Caco-2 (cell line): ENCODE data around the gene ARHGEF16. TPM values are rescaled to one million over a fixed set of nuclear protein-coding genes. Genes with fewer than 3 reads are reported as not detected.

Source experiments
- BruUV-seq: library from RNA; stranded (reverse); fragments of 400-500 nt; replicated peaks from 2 replicates; lab custom pipeline; 2021; lab: Mats Ljungman, UMichigan
- CTCF ChIA-PET: fragments of 300-600 bp; sonication (Branson Sonifier 250); formaldehyde crosslinking; loops from one replicate; lab custom pipeline; 2022; ENCODE audit warnings: antibody characterized with exemption; lab: Charles Lee
- POLR2A ChIA-PET: fragments of 300-600 bp; sonication (Branson Sonifier 250); formaldehyde crosslinking; loops from one replicate; lab custom pipeline; 2022; ENCODE audit warnings: antibody characterized with exemption; lab: Charles Lee
- DNase-seq, 2 experiments: peaks; one replicate each; pipeline versions ENCODE4 v3.0.0 to v3.0.0-alpha.2; 2020 to 2022
- H3K27me3 ChIP-seq: replicated peaks from 2 replicates; pipeline ENCODE4 v1.6.0; 2011; ENCODE audit warnings: low read length; ENCODE audit not compliant: control insufficient read depth, insufficient read depth
- H3K36me3 ChIP-seq: 2 replicates; pipeline ENCODE4 v1.5.1; 2011; ENCODE audit warnings: low read length; ENCODE audit not compliant: control insufficient read depth, insufficient read depth
- H3K4me1 ChIP-seq: fragments of 250-450 bp; sonication (Bioruptor Pico); 2 replicates; pipeline ENCODE4 v1.5.1; 2020; ENCODE audit warnings: mild to moderate bottlenecking
- H3K4me3 ChIP-seq: 2 replicates; pipeline ENCODE4 v1.5.1; 2011; ENCODE audit warnings: low read depth, mild to moderate bottlenecking, control low read depth, low read length
- H3K9me3 ChIP-seq: fragments of 250-450 bp; sonication (Bioruptor Pico); 2 replicates; pipeline ENCODE4 v1.5.1; 2020; ENCODE audit warnings: mild to moderate bottlenecking, moderate library complexity
- H3K27ac Mint-ChIP-seq: one replicate; pipeline ENCODE4 v1.8.0; 2022; ENCODE audit warnings: mixed read lengths; ENCODE audit not compliant: unreplicated experiment
- H3K27me3 Mint-ChIP-seq: one replicate; pipeline ENCODE4 v1.8.0; 2022; ENCODE audit warnings: mixed read lengths; ENCODE audit not compliant: insufficient read depth, unreplicated experiment
- H3K36me3 Mint-ChIP-seq: one replicate; pipeline ENCODE4 v1.8.0; 2022; ENCODE audit warnings: mild to moderate bottlenecking, mixed read lengths; ENCODE audit not compliant: insufficient read depth, unreplicated experiment
- H3K4me1 Mint-ChIP-seq: one replicate; pipeline ENCODE4 v1.8.0; 2022; ENCODE audit warnings: low read depth, mixed read lengths; ENCODE audit not compliant: unreplicated experiment
- H3K4me3 Mint-ChIP-seq: one replicate; pipeline ENCODE4 v1.8.0; 2022; ENCODE audit warnings: mild to moderate bottlenecking, moderate library complexity, mixed read lengths; ENCODE audit not compliant: unreplicated experiment
- H3K9me3 Mint-ChIP-seq: one replicate; pipeline ENCODE4 v1.8.0; 2022; ENCODE audit warnings: mixed read lengths; ENCODE audit not compliant: unreplicated experiment
- CTCF ChIP-seq, 2 experiments: fragments of 200-600 bp in 1 of 2; IDR thresholded peaks; 1 replicate in 1 of 2; 2 replicates in 1 of 2; pipeline versions ENCODE4 v1.5.1 to v1.8.0; 2011 to 2022; ENCODE audit warnings: antibody characterized with exemption in 1 of 2, control low read depth in 1 of 2, inconsistent platforms in 1 of 2, low read depth in 1 of 2, low read length in 1 of 2, mild to moderate bottlenecking in 1 of 2, moderate library complexity in 1 of 2; ENCODE audit not compliant: insufficient read depth in 1 of 2, severe bottlenecking in 1 of 2, unreplicated experiment in 1 of 2
- intact Hi-C: fragments of 100-400 bp; cut with micrococcal nuclease; formaldehyde crosslinking; loops from one replicate; pipeline ENCODE4 v1.10.0; 2022; ENCODE audit not compliant: unreplicated experiment
- total RNA-seq: library from RNA; stranded (reverse); gene quantifications from 2 replicates; pipeline ENCODE4 v1.2.3, GENCODE V29; 2022

The ARHGEF16 gene
- total RNA-seq, 1 experiment from 2014 or later = 40.6 TPM

- Histone ChIP-seq H3K9me3 (no peaks in the 10 kb centered on the region), H3K27me3 (no peaks in the 10 kb centered on the region), H3K4me1 (no peaks in the 10 kb centered on the region), H3K36me3 (no peaks in the 10 kb centered on the region), H3K4me3 (no peak overlapping the region)
- intact Hi-C loops = no loop called here
- ChIA-PET POLR2A (no interaction called here), CTCF (no interaction called here)
- no peak for TF ChIP-seq CTCF (IDR thresholded peaks at IDR 0.05; ENCODE audit: insufficient read depth in 1 of 2, low read depth in 1 of 2, low read length in 1 of 2, severe bottlenecking in 1 of 2, unreplicated experiment in 1 of 2)
- Mint-ChIP-seq H3K4me1 (no peaks in the 10 kb centered on the region), H3K4me3 (no peak overlapping the region), H3K27ac (no peak overlapping the region), H3K36me3 (no peaks in the 10 kb centered on the region), H3K9me3 (no peaks in the 10 kb centered on the region), H3K27me3 (no peaks in the 10 kb centered on the region)
- DNase-seq = no peak
- BruUV-seq = no TSS peak
These were observed 43.9 kb downstream of the ARHGEF16 start for GRCh38 chr1:3498246-3498930.

GRCh38 chr1:3498986-3499385 is 44.5 kb downstream of the ARHGEF16 start:
- no peaks in the 10 kb centered on the region for H3K4me1 ChIP-seq
- no peak overlapping the region for H3K4me3 Mint-ChIP-seq
- no TSS peak for BruUV-seq
- H3K9me3 Mint-ChIP-seq = no peaks in the 10 kb centered on the region
- H3K27me3 ChIP-seq = no peaks in the 10 kb centered on the region
- no peak for TF ChIP-seq CTCF (IDR thresholded peaks at IDR 0.05; ENCODE audit: insufficient read depth in 1 of 2, low read depth in 1 of 2, low read length in 1 of 2, severe bottlenecking in 1 of 2, unreplicated experiment in 1 of 2)
- no peak for DNase-seq
- no peak overlapping the region for H3K4me3 ChIP-seq
- CTCF ChIA-PET = no interaction called here
- H3K36me3 ChIP-seq = no peaks in the 10 kb centered on the region
- POLR2A ChIA-PET = no interaction called here
- no peak overlapping the region for H3K27ac Mint-ChIP-seq
- H3K9me3 ChIP-seq = no peaks in the 10 kb centered on the region
- H3K36me3 Mint-ChIP-seq = no peaks in the 10 kb centered on the region
- no peaks in the 10 kb centered on the region for H3K4me1 Mint-ChIP-seq
- H3K27me3 Mint-ChIP-seq = no peaks in the 10 kb centered on the region
- intact Hi-C loops = no loop called here

GRCh38 chr1:3499611-3500010 is 45.1 kb downstream of the ARHGEF16 start:
- intact Hi-C loops = no loop called here
- Mint-ChIP-seq H3K27ac (no peak overlapping the region), H3K27me3 (no peaks in the 10 kb centered on the region), H3K36me3 (no peaks in the 10 kb centered on the region), H3K9me3 (no peaks in the 10 kb centered on the region), H3K4me3 (no peak overlapping the region), H3K4me1 (no peaks in the 10 kb centered on the region)
- no peak for DNase-seq
- no TSS peak for BruUV-seq
- H3K36me3 ChIP-seq = no peaks in the 10 kb centered on the region
- TF ChIP-seq CTCF (IDR thresholded peaks at IDR 0.05; ENCODE audit: insufficient read depth in 1 of 2, low read depth in 1 of 2, low read length in 1 of 2, severe bottlenecking in 1 of 2, unreplicated experiment in 1 of 2) = no peak
- no peaks in the 10 kb centered on the region for H3K9me3 ChIP-seq
- H3K4me3 ChIP-seq = no peak overlapping the region
- no peaks in the 10 kb centered on the region for H3K27me3 ChIP-seq
- POLR2A ChIA-PET = no interaction called here
- CTCF ChIA-PET = no interaction called here
- H3K4me1 ChIP-seq = no peaks in the 10 kb centered on the region
